T-helper 17 cell (primary cell): ENCODE results near the gene MTX2. TPM values are rescaled to one million over a fixed set of nuclear protein-coding genes. Genes with fewer than 3 reads are reported as not detected.

Source experiments
- ATAC-seq: fragments of 150-1000 bp; cut with Tn5 transposase; 2 replicates; pipeline ENCODE4 v1.10.0; 2021; ENCODE audit warnings: mild to moderate bottlenecking, moderate library complexity
- DNase-seq, 3 donors: peaks; one replicate each; pipeline versions ENCODE4 v3.0.0 to v3.0.0-alpha.2; 2020 to 2021
- H3K9me3 ChIP-seq: one replicate; pipeline ENCODE4 v1.7.0; 2013; ENCODE audit warnings: low read length, mild to moderate bottlenecking; ENCODE audit not compliant: control insufficient read depth, poor library complexity, severe bottlenecking
- H3K27ac Mint-ChIP-seq: one replicate; pipeline ENCODE4 v1.8.0; 2022; ENCODE audit warnings: mild to moderate bottlenecking, moderate library complexity, mixed read lengths
- H3K27me3 Mint-ChIP-seq: one replicate; pipeline ENCODE4 v1.8.0; 2022; ENCODE audit warnings: mixed read lengths
- H3K36me3 Mint-ChIP-seq: one replicate; pipeline ENCODE4 v1.8.0; 2022; ENCODE audit warnings: low read depth, mixed read lengths
- H3K4me1 Mint-ChIP-seq: one replicate; pipeline ENCODE4 v1.8.0; 2022; ENCODE audit warnings: mild to moderate bottlenecking, mixed read lengths
- H3K4me3 Mint-ChIP-seq: one replicate; pipeline ENCODE4 v1.8.0; 2022; ENCODE audit warnings: mild to moderate bottlenecking, moderate library complexity, mixed read lengths
- total RNA-seq, 4 donors: library from RNA in 2 of 4; stranded (reverse) in 2 of 4; gene quantifications; one replicate each; pipeline ENCODE4 v1.2.3 and lab custom pipeline; 2022 to 2026

Gene MTX2
- total RNA-seq, 2 donors from 2014 or later = 6.1 to 7.5 TPM

DNA sequence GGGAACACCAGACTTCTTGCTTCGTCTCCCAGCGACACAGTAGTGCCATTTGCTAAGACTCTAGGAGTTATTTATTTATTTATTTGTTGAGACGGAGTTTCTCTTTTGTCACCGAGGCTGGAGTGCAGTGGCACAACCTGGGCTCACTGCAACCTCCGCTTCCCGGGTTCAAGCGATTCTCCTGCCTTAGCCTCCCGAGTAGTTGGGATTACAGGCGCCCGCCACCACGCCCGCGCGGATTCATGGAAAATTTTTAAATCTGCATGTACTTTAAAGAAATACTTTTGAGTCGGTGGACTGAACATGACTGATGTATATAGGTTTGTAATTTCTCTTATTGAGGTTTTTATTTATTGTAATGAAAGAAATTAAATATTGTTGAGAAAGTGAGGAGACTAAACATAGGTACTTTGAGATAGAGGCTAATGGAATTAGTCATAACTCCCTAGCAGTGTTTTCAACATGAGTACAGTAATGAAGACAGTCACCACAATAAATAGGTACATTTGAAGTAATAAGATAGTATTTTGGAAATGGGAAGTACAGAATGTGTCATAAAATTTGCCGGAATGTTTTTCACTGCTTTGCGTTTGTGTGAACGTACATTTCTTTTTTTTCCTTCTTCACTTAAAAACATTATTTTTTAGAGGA, 983 bp downstream of the MTX2 start:
- no peak for DNase-seq
- H3K9me3 ChIP-seq = no peaks in the 10 kb centered on the region
- no peak for ATAC-seq
- Mint-ChIP-seq H3K36me3 (no peaks in the 10 kb centered on the region), H3K4me1 (peaks cover 22% of the 10 kb centered on the region), H3K27ac (peak overlapping the region; percentile 94), H3K27me3 (peaks cover 16% of the 10 kb centered on the region), H3K4me3 (peak overlapping the region; percentile 97)

DNA sequence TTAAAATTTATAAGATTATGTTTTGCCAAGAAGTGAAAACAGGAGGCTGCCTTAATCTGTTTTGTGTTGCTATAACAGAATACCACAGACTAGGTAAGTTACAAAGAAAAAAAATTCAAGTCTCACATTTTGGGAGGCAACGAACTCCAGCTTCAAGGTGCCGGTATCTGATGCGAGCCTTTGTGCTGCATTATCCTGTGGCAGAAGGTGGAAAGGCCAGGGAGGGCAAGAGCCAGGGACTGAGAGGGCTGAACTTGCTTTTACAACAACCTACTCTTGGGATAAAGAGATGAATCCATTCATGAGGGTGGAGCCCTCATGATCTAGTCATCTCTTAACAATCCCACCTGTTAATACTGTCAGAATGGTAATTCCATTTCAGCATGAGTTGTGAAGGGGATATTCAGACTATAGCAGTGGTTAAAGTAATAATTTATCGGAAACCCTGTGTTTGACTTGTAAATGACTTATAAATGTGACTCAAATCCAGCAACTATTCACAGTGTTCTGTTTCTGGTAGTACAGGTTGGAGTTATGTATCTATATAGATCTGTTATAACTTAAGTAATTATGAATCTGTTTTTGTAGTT, 3.7 kb downstream of the MTX2 start:
- no peak overlapping the region for H3K27ac Mint-ChIP-seq
- ATAC-seq = no peak
- H3K9me3 ChIP-seq = no peaks in the 10 kb centered on the region
- no peak overlapping the region for H3K4me3 Mint-ChIP-seq
- no peak for DNase-seq
- H3K27me3 Mint-ChIP-seq = no peaks in the 10 kb centered on the region
- H3K4me1 Mint-ChIP-seq = peaks cover 20% of the 10 kb centered on the region
- no peaks in the 10 kb centered on the region for H3K36me3 Mint-ChIP-seq

GRCh38 chr2:176278927-176279326, 9.7 kb downstream of the MTX2 start:
- DNase-seq (no peak), ATAC-seq (no peak)
- Mint-ChIP-seq H3K27me3 (no peaks in the 10 kb centered on the region), H3K4me1 (peaks cover 22% of the 10 kb centered on the region), H3K27ac (no peak overlapping the region), H3K36me3 (peaks cover 3% of the 10 kb centered on the region), H3K4me3 (no peak overlapping the region)
- no peaks in the 10 kb centered on the region for H3K9me3 ChIP-seq

GRCh38 chr2:176280156-176280555, 10.9 kb downstream of the MTX2 start:
- H3K4me1 Mint-ChIP-seq = peaks cover 23% of the 10 kb centered on the region
- peaks cover 3% of the 10 kb centered on the region for H3K36me3 Mint-ChIP-seq
- no peaks in the 10 kb centered on the region for H3K9me3 ChIP-seq
- no peak overlapping the region for H3K4me3 Mint-ChIP-seq
- H3K27me3 Mint-ChIP-seq = no peaks in the 10 kb centered on the region
- H3K27ac Mint-ChIP-seq = no peak overlapping the region
- no peak for ATAC-seq
- no peak for DNase-seq

DNA sequence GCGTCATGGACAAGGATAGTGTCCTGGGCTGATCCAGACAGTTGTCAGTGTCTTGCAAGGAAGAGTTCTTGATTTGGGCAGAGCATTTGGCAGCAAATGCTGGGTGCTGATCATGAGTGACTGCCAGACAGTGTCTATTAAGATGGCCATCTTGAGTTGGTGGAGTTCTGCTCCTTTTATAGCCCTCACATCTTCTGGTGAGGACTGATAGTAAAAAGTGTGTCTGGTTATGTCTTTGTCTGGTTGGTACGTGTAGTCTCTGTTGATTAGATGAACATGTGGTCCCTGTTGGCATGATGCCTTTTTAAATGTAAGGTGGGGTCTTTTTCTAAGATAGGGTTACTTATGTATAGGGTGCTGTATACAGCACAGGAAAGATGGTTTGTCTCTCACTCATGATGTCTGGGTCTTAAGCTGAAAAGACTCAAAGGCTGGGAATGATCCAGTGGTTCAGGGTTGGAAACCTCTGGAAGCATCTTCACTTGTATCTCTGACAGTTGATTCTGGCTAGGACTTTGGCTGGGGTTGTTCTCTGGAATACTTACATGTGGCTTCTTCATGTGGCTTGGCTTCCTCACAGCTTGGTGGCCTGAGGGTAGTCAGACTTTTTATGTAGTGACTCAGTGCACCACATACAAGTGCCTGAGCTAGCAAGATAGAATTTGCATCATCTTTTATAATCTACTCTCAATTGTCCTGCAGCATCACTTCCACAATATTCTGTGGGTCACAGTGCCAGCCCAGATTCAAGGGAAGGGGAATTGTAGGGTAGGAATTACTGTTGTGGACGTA, 11.8 kb downstream of the MTX2 start:
- H3K36me3 Mint-ChIP-seq = peaks cover 3% of the 10 kb centered on the region
- no peak for ATAC-seq
- H3K27ac Mint-ChIP-seq = no peak overlapping the region
- no peaks in the 10 kb centered on the region for H3K27me3 Mint-ChIP-seq
- H3K9me3 ChIP-seq = no peaks in the 10 kb centered on the region
- peaks cover 28% of the 10 kb centered on the region for H3K4me1 Mint-ChIP-seq
- no peak overlapping the region for H3K4me3 Mint-ChIP-seq
- no peak for DNase-seq

- Mint-ChIP-seq H3K4me1 (peaks cover 36% of the 10 kb centered on the region), H3K27me3 (no peaks in the 10 kb centered on the region), H3K4me3 (no peak overlapping the region), H3K36me3 (peaks cover 3% of the 10 kb centered on the region), H3K27ac (no peak overlapping the region)
- H3K9me3 ChIP-seq = no peaks in the 10 kb centered on the region
- DNase-seq = no peak
- no peak for ATAC-seq
These were observed 14.2 kb downstream of the MTX2 start for GRCh38 chr2:176283291-176284068.

- H3K27me3 Mint-ChIP-seq = no peaks in the 10 kb centered on the region
- peaks cover 3% of the 10 kb centered on the region for H3K36me3 Mint-ChIP-seq
- ATAC-seq = no peak
- no peak overlapping the region for H3K27ac Mint-ChIP-seq
- peaks cover 37% of the 10 kb centered on the region for H3K4me1 Mint-ChIP-seq
- H3K4me3 Mint-ChIP-seq = no peak overlapping the region
- DNase-seq = no peak
- H3K9me3 ChIP-seq = no peaks in the 10 kb centered on the region
These were observed 15.3 kb downstream of the MTX2 start for GRCh38 chr2:176284461-176285049.

- H3K9me3 ChIP-seq = no peaks in the 10 kb centered on the region
- DNase-seq = no peak
- Mint-ChIP-seq H3K27me3 (no peaks in the 10 kb centered on the region), H3K4me1 (peaks cover 39% of the 10 kb centered on the region), H3K27ac (no peak overlapping the region), H3K4me3 (no peak overlapping the region), H3K36me3 (no peaks in the 10 kb centered on the region)
- ATAC-seq = no peak
These were observed 16.1 kb downstream of the MTX2 start for GRCh38 chr2:176285321-176285720.

DNA sequence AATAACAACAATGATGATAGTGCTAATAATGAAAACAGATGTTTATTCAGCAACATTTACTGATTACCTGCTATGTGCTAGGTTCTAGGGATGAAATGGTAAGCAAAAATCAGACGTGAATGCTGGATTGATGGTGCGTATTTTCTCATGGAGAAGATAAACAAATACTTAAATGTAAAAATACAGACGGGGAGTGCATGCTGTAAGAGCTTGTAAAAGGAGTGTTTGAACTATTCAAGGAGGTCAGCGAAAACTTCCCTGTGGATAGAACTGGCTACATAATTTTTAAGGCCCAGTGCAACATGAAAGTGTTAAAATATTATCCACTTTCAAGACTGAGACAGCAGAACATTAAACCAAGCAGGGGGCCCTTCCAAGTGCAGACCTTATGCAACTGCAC, 22.1 kb downstream of the MTX2 start:
- peaks cover 27% of the 10 kb centered on the region for H3K4me1 Mint-ChIP-seq
- DNase-seq = no peak
- H3K36me3 Mint-ChIP-seq = no peaks in the 10 kb centered on the region
- H3K27ac Mint-ChIP-seq = no peak overlapping the region
- no peak overlapping the region for H3K4me3 Mint-ChIP-seq
- no peak for ATAC-seq
- no peaks in the 10 kb centered on the region for H3K27me3 Mint-ChIP-seq
- no peaks in the 10 kb centered on the region for H3K9me3 ChIP-seq

DNA sequence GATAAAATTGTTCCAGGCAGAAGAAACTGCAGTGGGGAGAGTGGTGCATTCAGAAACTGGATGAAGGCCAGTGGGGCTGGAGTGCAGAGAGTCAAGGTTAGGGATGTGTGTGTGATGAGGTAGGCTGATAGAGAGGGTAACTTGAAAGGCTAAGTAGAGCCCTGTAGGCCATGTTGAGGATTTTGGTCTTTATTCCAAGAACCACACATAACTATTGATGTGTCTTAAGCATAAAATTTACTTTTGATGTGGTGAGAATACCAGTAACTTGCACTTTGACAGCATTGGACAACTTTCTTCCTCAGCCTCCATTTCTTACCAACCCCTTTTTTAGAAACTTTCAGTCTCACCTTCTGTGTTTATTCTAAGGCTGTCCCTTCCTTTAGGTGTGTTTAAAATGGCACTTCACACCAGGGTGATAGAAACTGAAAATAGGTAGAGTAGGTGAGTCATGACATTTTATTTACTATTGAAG, 22.6 kb downstream of the MTX2 start:
- DNase-seq (no peak), ATAC-seq (no peak)
- no peak overlapping the region for H3K27ac Mint-ChIP-seq
- H3K4me1 Mint-ChIP-seq = peaks cover 27% of the 10 kb centered on the region
- no peaks in the 10 kb centered on the region for H3K9me3 ChIP-seq
- no peaks in the 10 kb centered on the region for H3K27me3 Mint-ChIP-seq
- H3K36me3 Mint-ChIP-seq = no peaks in the 10 kb centered on the region
- H3K4me3 Mint-ChIP-seq = no peak overlapping the region

- Mint-ChIP-seq H3K36me3 (no peaks in the 10 kb centered on the region), H3K27ac (no peak overlapping the region), H3K4me3 (no peak overlapping the region), H3K4me1 (peaks cover 27% of the 10 kb centered on the region), H3K27me3 (no peaks in the 10 kb centered on the region)
- DNase-seq (no peak), ATAC-seq (no peak)
- no peaks in the 10 kb centered on the region for H3K9me3 ChIP-seq
These were observed 23.4 kb downstream of the MTX2 start for GRCh38 chr2:176292608-176293007.

DNA sequence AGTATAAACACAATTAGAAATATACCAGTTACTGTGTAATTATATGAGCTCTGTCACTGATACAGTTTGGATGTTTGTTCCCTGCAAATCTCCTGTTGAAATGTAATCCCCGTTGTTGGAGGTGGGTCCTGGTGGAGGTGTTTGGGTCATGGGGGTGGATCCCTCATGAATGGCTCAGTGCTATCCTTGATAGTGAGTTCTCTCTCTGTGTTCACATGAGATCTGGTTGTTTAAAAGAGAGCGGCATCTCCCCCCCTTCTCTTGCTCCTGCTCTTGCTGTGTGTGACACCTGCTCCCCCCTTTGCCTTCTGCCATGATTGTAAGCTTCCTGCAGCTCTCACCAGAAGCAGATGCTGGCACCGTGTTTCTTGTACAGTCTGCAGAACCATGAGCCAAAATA, 24.1 kb downstream of the MTX2 start:
- peaks cover 23% of the 10 kb centered on the region for H3K4me1 Mint-ChIP-seq
- no peak overlapping the region for H3K4me3 Mint-ChIP-seq
- H3K36me3 Mint-ChIP-seq = no peaks in the 10 kb centered on the region
- no peaks in the 10 kb centered on the region for H3K27me3 Mint-ChIP-seq
- no peak for ATAC-seq
- no peak overlapping the region for H3K27ac Mint-ChIP-seq
- no peak for DNase-seq
- no peaks in the 10 kb centered on the region for H3K9me3 ChIP-seq

GRCh38 chr2:176297067-176297466, 27.8 kb downstream of the MTX2 start:
- H3K9me3 ChIP-seq = no peaks in the 10 kb centered on the region
- H3K27ac Mint-ChIP-seq = no peak overlapping the region
- no peak overlapping the region for H3K4me3 Mint-ChIP-seq
- no peak for ATAC-seq
- peaks cover 4% of the 10 kb centered on the region for H3K4me1 Mint-ChIP-seq
- no peaks in the 10 kb centered on the region for H3K36me3 Mint-ChIP-seq
- DNase-seq = no peak
- H3K27me3 Mint-ChIP-seq = no peaks in the 10 kb centered on the region
